GM23248 (cell line): Measurements from ENCODE around the gene F5.

ENCODE experiments used
- EZH2 ChIP-seq: fragments of 200-600 bp; sonication (generic); IDR thresholded peaks from 2 replicates; pipeline ENCODE4 v1.6.1; 2018; ENCODE audit warnings: antibody characterized with exemption, mild to moderate bottlenecking; ENCODE audit not compliant: insufficient read depth, poor library complexity, severe bottlenecking
- EZH2phosphoT487 ChIP-seq: fragments of 200-600 bp; sonication (generic); IDR thresholded peaks from 2 replicates; pipeline ENCODE4 v1.6.1; 2018; ENCODE audit warnings: antibody characterized with exemption, moderate library complexity, mild to moderate bottlenecking, low read depth; ENCODE audit not compliant: insufficient read depth

DNA sequence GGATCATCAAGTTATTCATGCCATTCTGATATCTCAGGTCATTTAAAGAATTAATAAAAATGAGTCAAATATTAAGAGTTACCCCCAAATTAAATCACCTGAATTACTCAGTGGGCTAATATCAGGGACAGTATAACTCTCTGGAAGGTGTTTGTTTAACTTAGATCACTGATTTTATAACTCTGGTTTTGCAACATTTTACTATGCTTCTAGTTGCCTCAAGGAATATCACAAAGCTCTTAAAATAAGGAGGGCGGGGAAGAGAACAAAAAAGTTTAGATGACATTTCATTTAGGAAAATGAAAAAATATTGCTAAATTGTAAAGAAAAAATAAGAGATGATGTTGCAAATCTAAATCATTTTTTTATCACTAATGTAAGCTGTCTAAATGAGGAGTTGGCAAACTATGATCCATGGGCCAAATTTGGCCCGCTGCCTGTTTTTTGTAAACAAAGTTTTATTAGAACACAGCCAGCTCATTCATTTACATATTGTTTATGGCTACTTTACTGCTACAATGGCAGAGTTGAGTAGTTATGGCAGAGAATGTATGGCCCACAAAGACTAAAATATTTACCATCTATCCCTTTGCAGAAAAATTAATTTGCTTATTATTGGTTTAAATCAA lies 68.6 kb downstream of the F5 start:
- no peak for TF ChIP-seq EZH2
- TF ChIP-seq EZH2phosphoT487: no peak
